Caco-2 (cell line): Measurements from ENCODE around the gene CD1B. TPM values are rescaled to one million over a fixed set of nuclear protein-coding genes. Genes with fewer than 3 reads are reported as not detected.

ENCODE experiments used
- BruUV-seq: library from RNA; stranded (reverse); fragments of 400-500 nt; replicated peaks from 2 replicates; lab custom pipeline; 2021; lab: Mats Ljungman, UMichigan
- CTCF ChIA-PET: fragments of 300-600 bp; sonication (Branson Sonifier 250); formaldehyde crosslinking; loops from one replicate; lab custom pipeline; 2022; ENCODE audit warnings: antibody characterized with exemption; lab: Charles Lee
- POLR2A ChIA-PET: fragments of 300-600 bp; sonication (Branson Sonifier 250); formaldehyde crosslinking; loops from one replicate; lab custom pipeline; 2022; ENCODE audit warnings: antibody characterized with exemption; lab: Charles Lee
- DNase-seq, 2 experiments: peaks; one replicate each; pipeline versions ENCODE4 v3.0.0 to v3.0.0-alpha.2; 2020 to 2022
- H3K27me3 ChIP-seq: replicated peaks from 2 replicates; pipeline ENCODE4 v1.6.0; 2011; ENCODE audit warnings: low read length; ENCODE audit not compliant: control insufficient read depth, insufficient read depth
- H3K36me3 ChIP-seq: 2 replicates; pipeline ENCODE4 v1.5.1; 2011; ENCODE audit warnings: low read length; ENCODE audit not compliant: control insufficient read depth, insufficient read depth
- H3K4me1 ChIP-seq: fragments of 250-450 bp; sonication (Bioruptor Pico); 2 replicates; pipeline ENCODE4 v1.5.1; 2020; ENCODE audit warnings: mild to moderate bottlenecking
- H3K4me3 ChIP-seq: 2 replicates; pipeline ENCODE4 v1.5.1; 2011; ENCODE audit warnings: low read depth, mild to moderate bottlenecking, control low read depth, low read length
- H3K9me3 ChIP-seq: fragments of 250-450 bp; sonication (Bioruptor Pico); 2 replicates; pipeline ENCODE4 v1.5.1; 2020; ENCODE audit warnings: mild to moderate bottlenecking, moderate library complexity
- H3K27ac Mint-ChIP-seq: one replicate; pipeline ENCODE4 v1.8.0; 2022; ENCODE audit warnings: mixed read lengths; ENCODE audit not compliant: unreplicated experiment
- H3K27me3 Mint-ChIP-seq: one replicate; pipeline ENCODE4 v1.8.0; 2022; ENCODE audit warnings: mixed read lengths; ENCODE audit not compliant: insufficient read depth, unreplicated experiment
- H3K36me3 Mint-ChIP-seq: one replicate; pipeline ENCODE4 v1.8.0; 2022; ENCODE audit warnings: mild to moderate bottlenecking, mixed read lengths; ENCODE audit not compliant: insufficient read depth, unreplicated experiment
- H3K4me1 Mint-ChIP-seq: one replicate; pipeline ENCODE4 v1.8.0; 2022; ENCODE audit warnings: low read depth, mixed read lengths; ENCODE audit not compliant: unreplicated experiment
- H3K4me3 Mint-ChIP-seq: one replicate; pipeline ENCODE4 v1.8.0; 2022; ENCODE audit warnings: mild to moderate bottlenecking, moderate library complexity, mixed read lengths; ENCODE audit not compliant: unreplicated experiment
- H3K9me3 Mint-ChIP-seq: one replicate; pipeline ENCODE4 v1.8.0; 2022; ENCODE audit warnings: mixed read lengths; ENCODE audit not compliant: unreplicated experiment
- intact Hi-C: fragments of 100-400 bp; cut with micrococcal nuclease; formaldehyde crosslinking; loops from one replicate; pipeline ENCODE4 v1.10.0; 2022; ENCODE audit not compliant: unreplicated experiment
- total RNA-seq: library from RNA; stranded (reverse); gene quantifications from 2 replicates; pipeline ENCODE4 v1.2.3, GENCODE V29; 2022
- TF ChIP-seq, protein P1 (sequence below), 2 experiments: fragments of 200-600 bp in 1 of 2; IDR thresholded peaks; 1 replicate in 1 of 2; 2 replicates in 1 of 2; pipeline versions ENCODE4 v1.5.1 to v1.8.0; 2011 to 2022; ENCODE audit warnings: antibody characterized with exemption in 1 of 2, control low read depth in 1 of 2, inconsistent platforms in 1 of 2, low read depth in 1 of 2, low read length in 1 of 2, mild to moderate bottlenecking in 1 of 2, moderate library complexity in 1 of 2; ENCODE audit not compliant: insufficient read depth in 1 of 2, severe bottlenecking in 1 of 2, unreplicated experiment in 1 of 2

Gene CD1B
- total RNA-seq, 1 experiment from 2014 or later, result not detected

GRCh38 chr1:158310623-158311022 is 20.7 kb downstream of the CD1B start:
- Mint-ChIP-seq H3K4me3 (no peak overlapping the region), H3K4me1 (no peaks in the 10 kb centered on the region), H3K36me3 (no peaks in the 10 kb centered on the region), H3K27me3 (peaks cover 5% of the 10 kb centered on the region), H3K9me3 (peaks cover 15% of the 10 kb centered on the region), H3K27ac (no peak overlapping the region)
- Histone ChIP-seq H3K27me3 (no peaks in the 10 kb centered on the region), H3K4me3 (no peak overlapping the region), H3K4me1 (no peaks in the 10 kb centered on the region), H3K9me3 (no peaks in the 10 kb centered on the region; the same call in 1 of the 2 replicates), H3K36me3 (no peaks in the 10 kb centered on the region)
- no TSS peak for BruUV-seq
- intact Hi-C loops, result no loop called here
- ChIA-PET POLR2A (no interaction called here), CTCF (no interaction called here)
- DNase-seq, result no peak
- TF ChIP-seq, protein P1, sequence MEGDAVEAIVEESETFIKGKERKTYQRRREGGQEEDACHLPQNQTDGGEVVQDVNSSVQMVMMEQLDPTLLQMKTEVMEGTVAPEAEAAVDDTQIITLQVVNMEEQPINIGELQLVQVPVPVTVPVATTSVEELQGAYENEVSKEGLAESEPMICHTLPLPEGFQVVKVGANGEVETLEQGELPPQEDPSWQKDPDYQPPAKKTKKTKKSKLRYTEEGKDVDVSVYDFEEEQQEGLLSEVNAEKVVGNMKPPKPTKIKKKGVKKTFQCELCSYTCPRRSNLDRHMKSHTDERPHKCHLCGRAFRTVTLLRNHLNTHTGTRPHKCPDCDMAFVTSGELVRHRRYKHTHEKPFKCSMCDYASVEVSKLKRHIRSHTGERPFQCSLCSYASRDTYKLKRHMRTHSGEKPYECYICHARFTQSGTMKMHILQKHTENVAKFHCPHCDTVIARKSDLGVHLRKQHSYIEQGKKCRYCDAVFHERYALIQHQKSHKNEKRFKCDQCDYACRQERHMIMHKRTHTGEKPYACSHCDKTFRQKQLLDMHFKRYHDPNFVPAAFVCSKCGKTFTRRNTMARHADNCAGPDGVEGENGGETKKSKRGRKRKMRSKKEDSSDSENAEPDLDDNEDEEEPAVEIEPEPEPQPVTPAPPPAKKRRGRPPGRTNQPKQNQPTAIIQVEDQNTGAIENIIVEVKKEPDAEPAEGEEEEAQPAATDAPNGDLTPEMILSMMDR (IDR thresholded peaks at IDR 0.05; ENCODE audit: insufficient read depth in 1 of 2, low read depth in 1 of 2, low read length in 1 of 2, severe bottlenecking in 1 of 2, unreplicated experiment in 1 of 2), result no peak

GRCh38 chr1:158295791-158296190 is 35.5 kb downstream of the CD1B start:
- TF ChIP-seq, protein P1 (IDR thresholded peaks at IDR 0.05; ENCODE audit: insufficient read depth in 1 of 2, low read depth in 1 of 2, low read length in 1 of 2, severe bottlenecking in 1 of 2, unreplicated experiment in 1 of 2), result no peak
- no peaks in the 10 kb centered on the region for H3K4me1 ChIP-seq
- ChIA-PET POLR2A (no interaction called here), CTCF (no interaction called here)
- Mint-ChIP-seq H3K27me3 (peaks cover 3% of the 10 kb centered on the region), H3K36me3 (no peaks in the 10 kb centered on the region), H3K9me3 (peaks cover 15% of the 10 kb centered on the region), H3K4me3 (no peak overlapping the region), H3K4me1 (no peaks in the 10 kb centered on the region), H3K27ac (no peak overlapping the region)
- no TSS peak for BruUV-seq
- H3K27me3 ChIP-seq, result no peaks in the 10 kb centered on the region
- no peaks in the 10 kb centered on the region for H3K36me3 ChIP-seq
- intact Hi-C loops, result no loop called here
- DNase-seq, result no peak
- no peaks in the 10 kb centered on the region for H3K9me3 ChIP-seq
- H3K4me3 ChIP-seq, result no peak overlapping the region

- H3K36me3 Mint-ChIP-seq, result no peaks in the 10 kb centered on the region
- H3K27ac Mint-ChIP-seq, result no peak overlapping the region
- H3K9me3 Mint-ChIP-seq, result no peaks in the 10 kb centered on the region
- H3K27me3 Mint-ChIP-seq, result no peaks in the 10 kb centered on the region
- no TSS peak for BruUV-seq
- TF ChIP-seq, protein P1 (IDR thresholded peaks at IDR 0.05; ENCODE audit: insufficient read depth in 1 of 2, low read depth in 1 of 2, low read length in 1 of 2, severe bottlenecking in 1 of 2, unreplicated experiment in 1 of 2), result no peak
- intact Hi-C loops, result no loop called here
- ChIA-PET CTCF (no interaction called here), POLR2A (no interaction called here)
- Histone ChIP-seq H3K4me3 (no peak overlapping the region), H3K27me3 (no peaks in the 10 kb centered on the region), H3K4me1 (no peaks in the 10 kb centered on the region), H3K36me3 (no peaks in the 10 kb centered on the region), H3K9me3 (no peaks in the 10 kb centered on the region)
- H3K4me1 Mint-ChIP-seq, result no peaks in the 10 kb centered on the region
- no peak for DNase-seq
- no peak overlapping the region for H3K4me3 Mint-ChIP-seq
Measured at GRCh38 chr1:158290321-158290844, 40.9 kb downstream of the CD1B start.
